Thyroid gland (tissue), 4 donors: ENCODE results near the gene MAGEB6B.

ENCODE experiments used
- POLR2A ChIP-seq, 2 donors: fragments of 450-650 bp; IDR thresholded peaks; one replicate each; pipeline ENCODE4 v1.6.1; 2017; ENCODE audit warnings: antibody characterized with exemption in 2 of 2, mild to moderate bottlenecking in 2 of 2, moderate library complexity in 1 of 2
- TF ChIP-seq, protein P1 (sequence below), 6 experiments: fragments of 200-600 bp in 3 of 6; fragments of 450-650 bp in 3 of 6; sonication (generic) in 3 of 6; IDR thresholded peaks; one replicate each; pipeline ENCODE4 v1.5.1; 2016 to 2019; ENCODE audit warnings: antibody characterized with exemption in 6 of 6, mild to moderate bottlenecking in 2 of 6, inconsistent platforms in 1 of 6, moderate library complexity in 1 of 6

- TF ChIP-seq POLR2A (IDR thresholded peaks at IDR 0.05) = no peak
- TF ChIP-seq, protein P1, sequence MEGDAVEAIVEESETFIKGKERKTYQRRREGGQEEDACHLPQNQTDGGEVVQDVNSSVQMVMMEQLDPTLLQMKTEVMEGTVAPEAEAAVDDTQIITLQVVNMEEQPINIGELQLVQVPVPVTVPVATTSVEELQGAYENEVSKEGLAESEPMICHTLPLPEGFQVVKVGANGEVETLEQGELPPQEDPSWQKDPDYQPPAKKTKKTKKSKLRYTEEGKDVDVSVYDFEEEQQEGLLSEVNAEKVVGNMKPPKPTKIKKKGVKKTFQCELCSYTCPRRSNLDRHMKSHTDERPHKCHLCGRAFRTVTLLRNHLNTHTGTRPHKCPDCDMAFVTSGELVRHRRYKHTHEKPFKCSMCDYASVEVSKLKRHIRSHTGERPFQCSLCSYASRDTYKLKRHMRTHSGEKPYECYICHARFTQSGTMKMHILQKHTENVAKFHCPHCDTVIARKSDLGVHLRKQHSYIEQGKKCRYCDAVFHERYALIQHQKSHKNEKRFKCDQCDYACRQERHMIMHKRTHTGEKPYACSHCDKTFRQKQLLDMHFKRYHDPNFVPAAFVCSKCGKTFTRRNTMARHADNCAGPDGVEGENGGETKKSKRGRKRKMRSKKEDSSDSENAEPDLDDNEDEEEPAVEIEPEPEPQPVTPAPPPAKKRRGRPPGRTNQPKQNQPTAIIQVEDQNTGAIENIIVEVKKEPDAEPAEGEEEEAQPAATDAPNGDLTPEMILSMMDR (IDR thresholded peaks at IDR 0.05) = no peak
Measured at GRCh38 chrX:26192204-26192603, 31.8 kb downstream of the MAGEB6B start, which contains the start of gene MAGEB6.
